ENCODE measurements around the gene UBE2E2.

Gene UBE2E2

DNA sequence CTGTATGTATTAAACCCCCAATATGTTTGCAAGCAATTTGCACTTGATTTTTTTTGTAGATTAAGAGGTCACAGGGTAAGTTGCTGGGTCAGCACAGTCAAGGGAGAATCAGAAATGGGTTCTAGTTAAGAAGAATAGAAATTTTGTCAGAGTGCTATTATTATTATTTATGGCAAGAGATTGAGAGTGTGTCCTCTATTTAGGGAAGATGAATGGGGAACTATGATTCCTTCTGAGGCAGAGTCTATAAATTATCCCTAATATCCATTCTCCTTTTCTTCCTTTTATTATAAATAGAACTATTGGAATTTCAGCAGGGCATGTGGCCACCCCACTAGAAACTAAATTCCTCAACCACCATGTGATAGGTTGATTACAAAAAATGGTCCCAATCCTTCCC is 392.7 kb downstream of the UBE2E2 start:
- TF ChIP-seq POLR2AphosphoS5 (IDR thresholded peaks at IDR 0.05; ENCODE audit: low read depth, low read length) = no peak

DNA sequence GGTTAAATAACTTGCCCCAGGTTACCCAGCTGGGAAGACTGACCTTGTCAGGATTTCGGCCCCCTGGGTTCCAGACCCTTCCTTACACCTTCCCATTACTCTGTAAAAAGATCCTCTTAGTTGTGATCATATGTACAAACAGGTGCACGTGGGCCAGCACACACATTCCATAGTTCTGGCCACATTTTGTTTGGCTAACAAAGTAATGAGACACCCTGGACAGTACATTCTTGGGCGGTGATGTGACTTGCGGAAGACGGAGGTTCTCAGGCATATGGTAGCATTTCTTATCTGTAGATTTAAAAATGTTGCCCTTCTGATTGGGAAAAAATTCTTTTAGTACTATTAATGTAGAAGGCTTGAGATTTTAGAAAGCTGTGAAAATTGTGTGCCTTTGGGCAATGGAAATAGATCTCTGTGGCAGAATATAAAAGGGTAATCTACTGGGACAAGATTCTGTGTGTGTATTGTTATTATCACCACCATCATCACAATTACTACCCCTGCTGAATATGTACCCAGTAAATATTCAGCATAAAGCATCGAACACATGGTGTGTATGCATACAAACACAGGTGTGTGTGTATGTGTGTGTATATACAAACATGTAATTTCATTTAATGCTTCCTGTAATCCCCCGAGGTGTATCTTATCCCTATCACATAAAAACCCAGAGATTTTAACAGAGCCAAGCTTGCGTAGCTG is 397.2 kb downstream of the UBE2E2 start:
- TF ChIP-seq POLR2AphosphoS5 (IDR thresholded peaks at IDR 0.05; ENCODE audit: low read depth, low read length) = no peak
- TF ChIP-seq TAF1 (IDR thresholded peaks at IDR 0.05; ENCODE audit: borderline replicate concordance, insufficient read depth, low read length) = no peak
- TF ChIP-seq, protein P1, sequence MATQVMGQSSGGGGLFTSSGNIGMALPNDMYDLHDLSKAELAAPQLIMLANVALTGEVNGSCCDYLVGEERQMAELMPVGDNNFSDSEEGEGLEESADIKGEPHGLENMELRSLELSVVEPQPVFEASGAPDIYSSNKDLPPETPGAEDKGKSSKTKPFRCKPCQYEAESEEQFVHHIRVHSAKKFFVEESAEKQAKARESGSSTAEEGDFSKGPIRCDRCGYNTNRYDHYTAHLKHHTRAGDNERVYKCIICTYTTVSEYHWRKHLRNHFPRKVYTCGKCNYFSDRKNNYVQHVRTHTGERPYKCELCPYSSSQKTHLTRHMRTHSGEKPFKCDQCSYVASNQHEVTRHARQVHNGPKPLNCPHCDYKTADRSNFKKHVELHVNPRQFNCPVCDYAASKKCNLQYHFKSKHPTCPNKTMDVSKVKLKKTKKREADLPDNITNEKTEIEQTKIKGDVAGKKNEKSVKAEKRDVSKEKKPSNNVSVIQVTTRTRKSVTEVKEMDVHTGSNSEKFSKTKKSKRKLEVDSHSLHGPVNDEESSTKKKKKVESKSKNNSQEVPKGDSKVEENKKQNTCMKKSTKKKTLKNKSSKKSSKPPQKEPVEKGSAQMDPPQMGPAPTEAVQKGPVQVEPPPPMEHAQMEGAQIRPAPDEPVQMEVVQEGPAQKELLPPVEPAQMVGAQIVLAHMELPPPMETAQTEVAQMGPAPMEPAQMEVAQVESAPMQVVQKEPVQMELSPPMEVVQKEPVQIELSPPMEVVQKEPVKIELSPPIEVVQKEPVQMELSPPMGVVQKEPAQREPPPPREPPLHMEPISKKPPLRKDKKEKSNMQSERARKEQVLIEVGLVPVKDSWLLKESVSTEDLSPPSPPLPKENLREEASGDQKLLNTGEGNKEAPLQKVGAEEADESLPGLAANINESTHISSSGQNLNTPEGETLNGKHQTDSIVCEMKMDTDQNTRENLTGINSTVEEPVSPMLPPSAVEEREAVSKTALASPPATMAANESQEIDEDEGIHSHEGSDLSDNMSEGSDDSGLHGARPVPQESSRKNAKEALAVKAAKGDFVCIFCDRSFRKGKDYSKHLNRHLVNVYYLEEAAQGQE (IDR thresholded peaks at IDR 0.05; ENCODE audit: insufficient read depth in 1 of 2, low read depth in 2 of 2, low read length in 2 of 2) = no peak
- no peak for TF ChIP-seq SIN3A (IDR thresholded peaks at IDR 0.05; ENCODE audit: borderline replicate concordance, insufficient read depth, low read length)
- TF ChIP-seq FOXP2 (optimal IDR thresholded peaks at IDR 0.05; ENCODE audit: borderline replicate concordance, extremely low read depth, extremely low read length, insufficient read depth) = no peak

DNA sequence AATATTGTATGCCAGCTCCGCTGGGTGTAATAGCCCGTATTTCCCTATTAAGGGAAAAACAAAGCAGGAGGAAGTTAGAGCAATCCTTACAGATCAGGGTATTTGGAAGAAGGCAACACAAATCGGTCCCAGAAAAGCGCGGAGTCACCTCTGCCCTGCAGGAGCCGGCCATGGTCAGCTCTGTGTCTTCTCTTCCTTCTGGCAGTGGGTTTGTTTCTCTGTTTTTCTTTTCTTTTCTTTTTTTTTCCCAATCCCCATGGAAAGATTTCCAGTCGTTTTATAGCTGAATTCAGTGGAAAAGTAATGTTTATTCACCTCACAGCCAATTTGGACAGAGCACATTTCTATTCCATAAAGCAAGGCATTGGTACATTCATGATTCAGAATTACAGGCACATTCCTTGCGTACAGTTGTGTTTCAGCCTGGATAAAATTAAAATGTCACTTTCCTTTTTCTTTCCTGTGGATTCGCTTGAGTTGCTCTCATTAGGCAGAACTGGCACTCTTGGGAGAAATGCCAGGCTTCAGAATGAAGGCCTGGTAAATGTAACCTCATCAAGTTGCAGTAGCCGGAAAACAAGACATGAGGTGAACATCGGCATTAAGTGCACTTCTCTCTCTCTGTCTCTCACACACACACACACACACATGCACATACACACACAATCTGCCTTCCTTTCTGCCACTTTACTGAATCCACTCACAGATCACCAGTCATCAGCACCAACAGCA is 398.1 kb downstream of the UBE2E2 start:
- no peak for TF ChIP-seq SIN3A (IDR thresholded peaks at IDR 0.05; ENCODE audit: borderline replicate concordance, insufficient read depth, low read length)
- TF ChIP-seq, protein P1 (IDR thresholded peaks at IDR 0.05; ENCODE audit: insufficient read depth in 1 of 2, low read depth in 2 of 2, low read length in 2 of 2) = no peak
- TF ChIP-seq FOXP2 (optimal IDR thresholded peaks at IDR 0.05; ENCODE audit: borderline replicate concordance, extremely low read depth, extremely low read length, insufficient read depth) = no peak
- TF ChIP-seq POLR2AphosphoS5 (IDR thresholded peaks at IDR 0.05; ENCODE audit: low read depth, low read length) = no peak
- TF ChIP-seq TAF1 (IDR thresholded peaks at IDR 0.05; ENCODE audit: borderline replicate concordance, insufficient read depth, low read length) = no peak

DNA sequence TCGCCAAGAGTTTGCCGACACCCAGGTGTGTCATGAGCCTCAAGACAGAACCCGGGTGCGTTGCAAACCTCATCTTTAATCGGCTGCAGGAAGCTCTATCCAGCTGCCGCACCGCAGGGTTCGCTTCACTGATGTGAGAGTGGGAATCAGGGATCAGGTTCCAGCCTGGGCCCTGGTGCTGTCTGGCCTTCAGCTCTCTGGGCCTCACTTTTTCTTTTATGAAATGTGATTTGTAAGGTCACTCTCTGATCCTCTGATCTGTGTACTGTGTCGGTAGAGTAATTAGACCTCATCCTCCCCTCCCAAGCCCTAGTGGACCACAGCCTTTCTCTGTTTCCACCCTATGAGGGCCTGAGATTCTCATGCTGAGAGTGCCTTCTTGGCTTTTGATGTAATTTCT is 399.8 kb downstream of the UBE2E2 start:
- TF ChIP-seq SIN3A (IDR thresholded peaks at IDR 0.05; ENCODE audit: borderline replicate concordance, insufficient read depth, low read length) = no peak
- TF ChIP-seq, protein P1 (IDR thresholded peaks at IDR 0.05; ENCODE audit: insufficient read depth in 1 of 2, low read depth in 2 of 2, low read length in 2 of 2) = no peak
- TF ChIP-seq TAF1 (IDR thresholded peaks at IDR 0.05; ENCODE audit: borderline replicate concordance, insufficient read depth, low read length) = no peak
- TF ChIP-seq POLR2AphosphoS5 (IDR thresholded peaks at IDR 0.05; ENCODE audit: low read depth, low read length) = no peak
- no peak for TF ChIP-seq FOXP2 (optimal IDR thresholded peaks at IDR 0.05; ENCODE audit: borderline replicate concordance, extremely low read depth, extremely low read length, insufficient read depth)

DNA sequence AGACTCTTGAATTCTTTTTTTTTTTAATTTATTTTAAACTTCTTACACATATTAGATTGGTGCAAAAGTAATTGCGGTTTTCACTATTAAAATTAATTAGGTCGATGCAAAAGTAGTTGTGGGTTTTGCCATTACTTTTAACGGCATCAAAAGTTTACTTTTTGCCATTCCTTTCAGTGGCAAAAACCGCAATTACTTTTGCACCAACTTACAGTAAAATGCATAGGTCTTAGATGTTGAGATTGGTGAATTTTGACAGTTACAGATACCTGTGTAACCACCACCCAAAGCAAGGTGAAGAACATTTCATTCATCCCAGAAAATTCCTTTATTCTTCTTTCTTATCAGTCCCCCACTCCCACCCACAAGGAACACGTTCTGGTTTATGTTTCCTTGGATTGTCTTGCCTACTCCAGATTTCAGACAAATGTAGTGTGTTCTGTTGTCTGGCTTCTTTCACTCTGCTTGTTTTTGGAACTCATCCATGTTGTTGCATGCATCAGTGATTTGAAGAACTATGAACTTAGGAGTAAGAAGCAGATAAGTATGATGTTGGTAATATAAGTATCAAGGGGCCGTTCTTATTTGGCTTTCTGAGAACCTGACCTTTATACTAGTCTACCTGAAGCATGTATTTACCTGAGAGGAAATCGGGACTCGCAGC is 404.2 kb downstream of the UBE2E2 start:
- TF ChIP-seq POLR2AphosphoS5 (IDR thresholded peaks at IDR 0.05; ENCODE audit: low read depth, low read length) (no peak), TAF1 (IDR thresholded peaks at IDR 0.05; ENCODE audit: borderline replicate concordance, insufficient read depth, low read length) (no peak), FOXP2 (optimal IDR thresholded peaks at IDR 0.05; ENCODE audit: borderline replicate concordance, extremely low read depth, extremely low read length, insufficient read depth) (no peak), SIN3A (IDR thresholded peaks at IDR 0.05; ENCODE audit: borderline replicate concordance, insufficient read depth, low read length) (no peak)
- TF ChIP-seq, protein P1 (IDR thresholded peaks at IDR 0.05; ENCODE audit: insufficient read depth in 1 of 2, low read depth in 2 of 2, low read length in 2 of 2) = no peak
